ENCODE measurements around the gene DENND1A.

DNA sequence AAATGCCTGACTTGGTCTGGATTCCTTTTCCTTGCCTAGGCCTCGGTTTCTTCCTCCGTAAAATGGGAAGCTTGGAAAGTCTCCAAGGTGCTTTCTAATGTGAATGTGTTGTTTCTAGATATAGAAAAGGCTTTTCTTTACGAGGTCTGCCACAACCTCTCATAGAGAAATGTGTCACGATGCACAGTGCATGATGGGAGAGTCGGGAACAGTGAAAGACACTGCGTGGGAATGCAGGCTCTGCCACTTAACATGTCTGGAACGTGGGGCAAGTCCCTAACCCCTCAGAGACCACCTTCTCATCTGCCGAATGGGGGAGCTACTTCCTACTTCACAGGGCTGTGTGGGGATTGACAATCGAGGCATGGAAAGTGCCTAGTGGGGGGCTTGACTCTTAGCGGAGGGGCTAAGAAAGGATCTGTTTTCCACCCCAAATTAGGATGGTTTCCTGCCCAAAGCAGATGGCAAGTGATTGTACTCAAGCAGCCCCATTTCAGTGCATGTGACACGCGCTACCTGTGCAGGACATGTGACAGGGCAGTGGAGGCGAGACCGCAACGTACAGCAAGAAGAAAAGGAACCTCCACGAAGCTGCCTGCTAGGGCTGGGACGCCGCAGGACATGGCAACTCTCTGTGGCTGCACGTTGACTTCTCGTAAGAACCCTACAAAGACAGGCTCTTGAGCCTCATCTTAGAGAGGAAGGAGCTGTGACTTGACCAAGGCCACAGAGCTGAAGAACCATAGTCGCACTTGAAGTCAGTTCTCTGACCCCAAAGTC lies 458.7 kb downstream of the DENND1A start:
- TF ChIP-seq, protein P1, sequence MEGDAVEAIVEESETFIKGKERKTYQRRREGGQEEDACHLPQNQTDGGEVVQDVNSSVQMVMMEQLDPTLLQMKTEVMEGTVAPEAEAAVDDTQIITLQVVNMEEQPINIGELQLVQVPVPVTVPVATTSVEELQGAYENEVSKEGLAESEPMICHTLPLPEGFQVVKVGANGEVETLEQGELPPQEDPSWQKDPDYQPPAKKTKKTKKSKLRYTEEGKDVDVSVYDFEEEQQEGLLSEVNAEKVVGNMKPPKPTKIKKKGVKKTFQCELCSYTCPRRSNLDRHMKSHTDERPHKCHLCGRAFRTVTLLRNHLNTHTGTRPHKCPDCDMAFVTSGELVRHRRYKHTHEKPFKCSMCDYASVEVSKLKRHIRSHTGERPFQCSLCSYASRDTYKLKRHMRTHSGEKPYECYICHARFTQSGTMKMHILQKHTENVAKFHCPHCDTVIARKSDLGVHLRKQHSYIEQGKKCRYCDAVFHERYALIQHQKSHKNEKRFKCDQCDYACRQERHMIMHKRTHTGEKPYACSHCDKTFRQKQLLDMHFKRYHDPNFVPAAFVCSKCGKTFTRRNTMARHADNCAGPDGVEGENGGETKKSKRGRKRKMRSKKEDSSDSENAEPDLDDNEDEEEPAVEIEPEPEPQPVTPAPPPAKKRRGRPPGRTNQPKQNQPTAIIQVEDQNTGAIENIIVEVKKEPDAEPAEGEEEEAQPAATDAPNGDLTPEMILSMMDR (IDR thresholded peaks at IDR 0.05) = no peak
- TF ChIP-seq POLR2A (IDR thresholded peaks at IDR 0.05) = no peak

Measured in heart left ventricle (tissue), 13 donors.